SK-N-SH (cell line): Measurements from ENCODE around the gene STRA8. TPM values are rescaled to one million over a fixed set of nuclear protein-coding genes. Genes with fewer than 3 reads are reported as not detected.

Experiments
- CTCF ChIA-PET: fragments of 300-600, 350-600 bp; formaldehyde crosslinking; extraction: SDS; loops from one replicate; lab custom pipeline; 2021; lab: Yijun Ruan, JAX
- POLR2A ChIA-PET: fragments of 350-600 bp; sonication (Branson Sonifier 250); formaldehyde crosslinking; extraction: SDS; loops from one replicate; lab custom pipeline; 2020; ENCODE audit warnings: antibody characterized with exemption, inconsistent platforms; lab: Yijun Ruan, JAX
- DNase-seq: peaks from one replicate; pipeline ENCODE4 v3.0.0; 2012
- H2AFZ ChIP-seq: fragments of 200-600 bp; sonication (generic); 2 replicates; pipeline ENCODE4 v1.8.1; 2016; ENCODE audit warnings: antibody characterized with exemption, mild to moderate bottlenecking, low read depth
- H3F3A ChIP-seq: fragments of 200-600 bp; sonication (generic); replicated peaks from 2 replicates; pipeline ENCODE3; 2016; ENCODE audit warnings: antibody characterized with exemption, mild to moderate bottlenecking; ENCODE audit not compliant: insufficient read depth
- H3K27ac ChIP-seq, 2 experiments: fragments of 200-500 bp in 1 of 2; fragments of 200-600 bp in 1 of 2; sonication (Bioruptor generic) in 1 of 2; sonication (generic), shearing (Covaris generic) in 1 of 2; 2 replicates each; pipeline versions ENCODE4 v1.5.1 to v1.6.1; 2014 to 2016; ENCODE audit warnings: low read depth in 2 of 2, inconsistent platforms in 1 of 2, low read length in 1 of 2, mild to moderate bottlenecking in 1 of 2, mixed read lengths in 1 of 2
- H3K27me3 ChIP-seq: fragments of 200-600 bp; sonication (generic), shearing (Covaris generic); 2 replicates; pipeline ENCODE4 v1.6.1; 2016; ENCODE audit warnings: mixed run types; ENCODE audit not compliant: insufficient read depth
- H3K36me3 ChIP-seq, 2 experiments: fragments of 200-500 bp in 1 of 2; fragments of 200-600 bp in 1 of 2; sonication (Bioruptor generic) in 1 of 2; sonication (generic) in 1 of 2; replicated peaks in 1 of 2; 2 replicates each; pipeline versions ENCODE3 to v1.5.1; 2014 to 2016; ENCODE audit warnings: low read length in 1 of 2, mild to moderate bottlenecking in 1 of 2; ENCODE audit not compliant: insufficient read depth in 2 of 2, control insufficient read depth in 1 of 2
- H3K4me1 ChIP-seq, 2 experiments: fragments of 200-500 bp in 1 of 2; fragments of 200-600 bp in 1 of 2; sonication (Bioruptor generic) in 1 of 2; sonication (generic), shearing (Covaris generic) in 1 of 2; 2 replicates each; pipeline versions ENCODE4 v1.5.1 to v1.6.1; 2014 to 2016; ENCODE audit warnings: low read depth in 1 of 2, low read length in 1 of 2, mixed run types in 1 of 2; ENCODE audit not compliant: insufficient read depth in 2 of 2, control insufficient read depth in 1 of 2
- H3K4me2 ChIP-seq: fragments of 200-600 bp; sonication (generic), shearing (Covaris generic); 2 replicates; pipeline ENCODE4 v1.6.1; 2017; ENCODE audit warnings: mixed run types
- H3K4me3 ChIP-seq, 2 experiments: fragments of 200-500 bp in 1 of 2; fragments of 200-600 bp in 1 of 2; sonication (Bioruptor generic) in 1 of 2; sonication (generic), shearing (Covaris generic) in 1 of 2; 2 replicates each; pipeline versions ENCODE4 v1.5.1 to v1.8.1; 2014 to 2016; ENCODE audit warnings: low read depth in 2 of 2, inconsistent platforms in 1 of 2, low read length in 1 of 2, mild to moderate bottlenecking in 1 of 2, mixed read lengths in 1 of 2, moderate library complexity in 1 of 2
- H3K79me2 ChIP-seq: fragments of 200-600 bp; sonication (generic); 2 replicates; pipeline ENCODE4 v1.8.1; 2017; ENCODE audit warnings: mild to moderate bottlenecking; ENCODE audit not compliant: insufficient read depth
- H3K9ac ChIP-seq: fragments of 200-600 bp; sonication (generic); 2 replicates; pipeline ENCODE4 v1.6.1; 2017; ENCODE audit warnings: mixed run types
- H3K9me2 ChIP-seq: fragments of 200-600 bp; sonication (generic); 2 replicates; pipeline ENCODE4 v1.6.1; 2017; ENCODE audit warnings: mixed run types
- H3K9me3 ChIP-seq: fragments of 200-600 bp; sonication (generic); 2 replicates; pipeline ENCODE4 v1.6.1; 2017; ENCODE audit warnings: mixed run types, mild to moderate bottlenecking, moderate library complexity
- H4K20me1 ChIP-seq: fragments of 200-600 bp; sonication (generic); 2 replicates; pipeline ENCODE4 v1.6.1; 2017; ENCODE audit warnings: mild to moderate bottlenecking, mixed run types; ENCODE audit not compliant: insufficient read depth
- CHD2 ChIP-seq: fragments of 150-350 bp; IDR thresholded peaks from 2 replicates; pipeline ENCODE4 v1.6.1; 2018; ENCODE audit warnings: low read length; ENCODE audit not compliant: partially characterized antibody
- ELF1 ChIP-seq: IDR thresholded peaks from 2 replicates; pipeline ENCODE4 v1.4.0; 2012
- JUND ChIP-seq: IDR thresholded peaks from 2 replicates; pipeline ENCODE4 v1.4.0; 2012
- MXI1 ChIP-seq: IDR thresholded peaks from 2 replicates; pipeline ENCODE4 v1.6.1; 2012; ENCODE audit warnings: mild to moderate bottlenecking, low read depth, low read length, improper control_type of control experiment
- NRF1 ChIP-seq: IDR thresholded peaks from 2 replicates; pipeline ENCODE4 v1.6.1; 2012; ENCODE audit warnings: low read depth, mild to moderate bottlenecking, low read length
- RCOR1 ChIP-seq: fragments of 150-350 bp; IDR thresholded peaks from 2 replicates; pipeline ENCODE4 v1.6.1; 2017; ENCODE audit warnings: antibody characterized with exemption, low read length
- RXRA ChIP-seq: IDR thresholded peaks from 2 replicates; pipeline ENCODE4 v1.4.0; 2012; ENCODE audit warnings: low read depth, mild to moderate bottlenecking, borderline replicate concordance
- SMC3 ChIP-seq: IDR thresholded peaks from 2 replicates; pipeline ENCODE4 v1.6.1; 2012; ENCODE audit warnings: low read depth, low read length, improper control_type of control experiment
- TCF12 ChIP-seq: IDR thresholded peaks from 2 replicates; pipeline ENCODE4 v1.4.0; 2012
- WGBS: methylation state at CpG from one replicate; pipeline ENCODE4 v1.1.6; 2017; ENCODE audit warnings: low lambda C conversion rate; 5-methylcytosine and 5-hydroxymethylcytosine counted together
- polyA plus RNA-seq, 3 experiments: library from polyadenylated mRNA; depleted of rRNA; stranded (reverse); fragments of >200 nt; gene quantifications; 2 replicates each; pipeline ENCODE4 v1.2.3, GENCODE V29; 2012
- TF ChIP-seq, protein P1 (sequence below): IDR thresholded peaks from 2 replicates; pipeline ENCODE4 v1.4.0; 2012; ENCODE audit warnings: low read depth
- TF ChIP-seq, protein P2 (sequence below): fragments of 150-350 bp; IDR thresholded peaks from 2 replicates; pipeline ENCODE4 v1.6.1; 2016; ENCODE audit warnings: mild to moderate bottlenecking, low read depth, low read length
- TF ChIP-seq, protein P3 (sequence below): fragments of 150-350 bp; IDR thresholded peaks from 2 replicates; pipeline ENCODE4 v1.6.1; 2017; ENCODE audit warnings: antibody characterized with exemption, low read length, low read depth, borderline replicate concordance
- TF ChIP-seq, protein P4 (sequence below): IDR thresholded peaks from 2 replicates; pipeline ENCODE4 v1.6.1; 2012; ENCODE audit warnings: mild to moderate bottlenecking, low read depth, low read length, moderate library complexity
- TF ChIP-seq, protein P5 (sequence below): fragments of 200-600 bp; sonication (generic); IDR thresholded peaks from 2 replicates; pipeline ENCODE4 v1.6.1; 2017; ENCODE audit warnings: antibody characterized with exemption, mild to moderate bottlenecking, moderate library complexity
- TF ChIP-seq, protein P6 (sequence below): IDR thresholded peaks from 2 replicates; pipeline ENCODE4; 2012

STRA8 gene
- polyA plus RNA-seq, 1 of the 3 experiments (the other 2 are of a cell fraction): not detected

DNA sequence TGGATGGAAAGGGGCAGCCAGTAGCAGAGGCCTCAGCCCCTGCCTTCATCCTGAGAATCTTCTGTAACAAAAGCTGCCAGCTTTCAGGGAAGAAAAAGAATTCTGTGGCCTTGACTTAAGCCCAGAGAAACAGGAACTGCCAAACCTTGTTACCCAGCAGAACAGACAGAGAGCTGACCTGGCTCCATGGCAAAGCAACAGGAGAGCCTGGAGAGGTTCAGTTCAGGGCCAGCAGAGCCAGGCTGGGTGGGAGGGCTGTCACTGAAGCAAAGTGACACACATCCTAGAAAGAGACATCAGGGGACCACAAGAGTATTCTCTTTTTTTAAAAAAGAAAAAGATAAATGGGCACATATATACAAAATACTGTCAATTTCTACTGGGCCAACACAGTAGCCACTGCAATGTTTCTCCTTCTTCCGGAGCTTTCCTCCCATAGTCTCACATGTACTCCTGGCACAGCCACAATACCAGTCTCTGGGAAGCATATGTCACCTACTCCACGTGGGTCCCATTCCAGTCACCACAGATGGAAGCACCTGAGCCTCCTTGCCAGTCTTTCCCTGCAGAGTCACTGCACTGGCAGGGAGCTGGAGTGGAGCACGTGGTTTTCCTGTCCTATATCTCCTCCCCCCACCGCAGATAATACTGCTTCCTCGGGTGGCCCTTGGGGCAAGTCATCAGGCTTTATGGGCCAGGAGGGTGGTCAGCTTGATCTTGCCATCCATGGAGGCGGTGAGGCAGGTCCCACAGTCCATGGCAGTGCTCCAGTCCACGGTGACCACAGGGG is 48.0 kb upstream of the STRA8 start:
- Histone ChIP-seq H3K9me2 (no peaks in the 10 kb centered on the region), H3K27me3 (no peaks in the 10 kb centered on the region), H3F3A (no peaks in the 10 kb centered on the region), H3K4me2 (no peak overlapping the region), H3K9me3 (peaks cover 20% of the 10 kb centered on the region), H3K27ac (no peak overlapping the region), H3K4me1 (peaks cover 0 to 10% of the 10 kb centered on the region in 2 experiments; a peak in 2 of 4 replicates), H3K9ac (no peak overlapping the region), H3K36me3 (peaks cover 14 to 46% of the 10 kb centered on the region in 2 experiments), H3K4me3 (no peak overlapping the region), H4K20me1 (no peaks in the 10 kb centered on the region), H3K79me2 (no peaks in the 10 kb centered on the region), H2AFZ (no peak overlapping the region)
- DNase-seq: no peak
- TF ChIP-seq, protein P1, sequence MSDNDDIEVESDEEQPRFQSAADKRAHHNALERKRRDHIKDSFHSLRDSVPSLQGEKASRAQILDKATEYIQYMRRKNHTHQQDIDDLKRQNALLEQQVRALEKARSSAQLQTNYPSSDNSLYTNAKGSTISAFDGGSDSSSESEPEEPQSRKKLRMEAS: no peak
- ChIA-PET CTCF (interaction anchor here (0.6 to 1.2 kb wide), 2 partner anchors 15 to 539 kb away, joined by 3 to 5 read pairs; partner anchors contain the start of genes BPGM and CYREN), POLR2A (no interaction called here)
- 70% methylated on average over 7 of the region's 7 CpGs for WGBS

DNA sequence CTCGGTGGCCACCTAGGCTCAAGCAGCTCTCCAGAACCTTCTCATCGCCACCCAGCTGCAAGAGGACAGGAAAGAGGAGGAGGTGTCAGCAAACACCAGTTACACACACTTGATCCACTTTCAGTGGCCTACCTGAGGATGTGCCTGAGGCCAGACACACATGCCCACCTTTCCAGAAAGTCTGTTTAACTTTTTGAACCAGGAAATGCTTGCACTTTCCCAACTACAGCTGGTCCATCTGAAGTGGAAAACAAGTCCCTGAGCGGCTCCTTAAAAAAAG is 47.4 kb upstream of the STRA8 start:
- no peaks in the 10 kb centered on the region for H3K9me2 ChIP-seq
- H3K79me2 ChIP-seq: no peaks in the 10 kb centered on the region
- ChIA-PET CTCF (interaction anchor here (0.6 to 1.2 kb wide), 2 partner anchors 15 to 539 kb away, joined by 3 to 5 read pairs; partner anchors contain the start of genes BPGM and CYREN), POLR2A (no interaction called here)
- no peak overlapping the region for H3K4me2 ChIP-seq
- H3K4me1 ChIP-seq: peaks cover 0 to 10% of the 10 kb centered on the region in 2 experiments; a peak in 2 of 4 replicates
- TF ChIP-seq, protein P2, sequence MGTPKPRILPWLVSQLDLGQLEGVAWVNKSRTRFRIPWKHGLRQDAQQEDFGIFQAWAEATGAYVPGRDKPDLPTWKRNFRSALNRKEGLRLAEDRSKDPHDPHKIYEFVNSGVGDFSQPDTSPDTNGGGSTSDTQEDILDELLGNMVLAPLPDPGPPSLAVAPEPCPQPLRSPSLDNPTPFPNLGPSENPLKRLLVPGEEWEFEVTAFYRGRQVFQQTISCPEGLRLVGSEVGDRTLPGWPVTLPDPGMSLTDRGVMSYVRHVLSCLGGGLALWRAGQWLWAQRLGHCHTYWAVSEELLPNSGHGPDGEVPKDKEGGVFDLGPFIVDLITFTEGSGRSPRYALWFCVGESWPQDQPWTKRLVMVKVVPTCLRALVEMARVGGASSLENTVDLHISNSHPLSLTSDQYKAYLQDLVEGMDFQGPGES: no peak
- TF ChIP-seq ELF1: no peak
- TF ChIP-seq, protein P3, sequence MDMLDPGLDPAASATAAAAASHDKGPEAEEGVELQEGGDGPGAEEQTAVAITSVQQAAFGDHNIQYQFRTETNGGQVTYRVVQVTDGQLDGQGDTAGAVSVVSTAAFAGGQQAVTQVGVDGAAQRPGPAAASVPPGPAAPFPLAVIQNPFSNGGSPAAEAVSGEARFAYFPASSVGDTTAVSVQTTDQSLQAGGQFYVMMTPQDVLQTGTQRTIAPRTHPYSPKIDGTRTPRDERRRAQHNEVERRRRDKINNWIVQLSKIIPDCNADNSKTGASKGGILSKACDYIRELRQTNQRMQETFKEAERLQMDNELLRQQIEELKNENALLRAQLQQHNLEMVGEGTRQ: no peak
- TF ChIP-seq, protein P4, sequence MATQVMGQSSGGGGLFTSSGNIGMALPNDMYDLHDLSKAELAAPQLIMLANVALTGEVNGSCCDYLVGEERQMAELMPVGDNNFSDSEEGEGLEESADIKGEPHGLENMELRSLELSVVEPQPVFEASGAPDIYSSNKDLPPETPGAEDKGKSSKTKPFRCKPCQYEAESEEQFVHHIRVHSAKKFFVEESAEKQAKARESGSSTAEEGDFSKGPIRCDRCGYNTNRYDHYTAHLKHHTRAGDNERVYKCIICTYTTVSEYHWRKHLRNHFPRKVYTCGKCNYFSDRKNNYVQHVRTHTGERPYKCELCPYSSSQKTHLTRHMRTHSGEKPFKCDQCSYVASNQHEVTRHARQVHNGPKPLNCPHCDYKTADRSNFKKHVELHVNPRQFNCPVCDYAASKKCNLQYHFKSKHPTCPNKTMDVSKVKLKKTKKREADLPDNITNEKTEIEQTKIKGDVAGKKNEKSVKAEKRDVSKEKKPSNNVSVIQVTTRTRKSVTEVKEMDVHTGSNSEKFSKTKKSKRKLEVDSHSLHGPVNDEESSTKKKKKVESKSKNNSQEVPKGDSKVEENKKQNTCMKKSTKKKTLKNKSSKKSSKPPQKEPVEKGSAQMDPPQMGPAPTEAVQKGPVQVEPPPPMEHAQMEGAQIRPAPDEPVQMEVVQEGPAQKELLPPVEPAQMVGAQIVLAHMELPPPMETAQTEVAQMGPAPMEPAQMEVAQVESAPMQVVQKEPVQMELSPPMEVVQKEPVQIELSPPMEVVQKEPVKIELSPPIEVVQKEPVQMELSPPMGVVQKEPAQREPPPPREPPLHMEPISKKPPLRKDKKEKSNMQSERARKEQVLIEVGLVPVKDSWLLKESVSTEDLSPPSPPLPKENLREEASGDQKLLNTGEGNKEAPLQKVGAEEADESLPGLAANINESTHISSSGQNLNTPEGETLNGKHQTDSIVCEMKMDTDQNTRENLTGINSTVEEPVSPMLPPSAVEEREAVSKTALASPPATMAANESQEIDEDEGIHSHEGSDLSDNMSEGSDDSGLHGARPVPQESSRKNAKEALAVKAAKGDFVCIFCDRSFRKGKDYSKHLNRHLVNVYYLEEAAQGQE: no peak
- no peak for TF ChIP-seq CHD2
- TF ChIP-seq, protein P5, sequence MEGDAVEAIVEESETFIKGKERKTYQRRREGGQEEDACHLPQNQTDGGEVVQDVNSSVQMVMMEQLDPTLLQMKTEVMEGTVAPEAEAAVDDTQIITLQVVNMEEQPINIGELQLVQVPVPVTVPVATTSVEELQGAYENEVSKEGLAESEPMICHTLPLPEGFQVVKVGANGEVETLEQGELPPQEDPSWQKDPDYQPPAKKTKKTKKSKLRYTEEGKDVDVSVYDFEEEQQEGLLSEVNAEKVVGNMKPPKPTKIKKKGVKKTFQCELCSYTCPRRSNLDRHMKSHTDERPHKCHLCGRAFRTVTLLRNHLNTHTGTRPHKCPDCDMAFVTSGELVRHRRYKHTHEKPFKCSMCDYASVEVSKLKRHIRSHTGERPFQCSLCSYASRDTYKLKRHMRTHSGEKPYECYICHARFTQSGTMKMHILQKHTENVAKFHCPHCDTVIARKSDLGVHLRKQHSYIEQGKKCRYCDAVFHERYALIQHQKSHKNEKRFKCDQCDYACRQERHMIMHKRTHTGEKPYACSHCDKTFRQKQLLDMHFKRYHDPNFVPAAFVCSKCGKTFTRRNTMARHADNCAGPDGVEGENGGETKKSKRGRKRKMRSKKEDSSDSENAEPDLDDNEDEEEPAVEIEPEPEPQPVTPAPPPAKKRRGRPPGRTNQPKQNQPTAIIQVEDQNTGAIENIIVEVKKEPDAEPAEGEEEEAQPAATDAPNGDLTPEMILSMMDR: no peak
- no peak for TF ChIP-seq MXI1
- no peak for TF ChIP-seq NRF1
- TF ChIP-seq, protein P6, sequence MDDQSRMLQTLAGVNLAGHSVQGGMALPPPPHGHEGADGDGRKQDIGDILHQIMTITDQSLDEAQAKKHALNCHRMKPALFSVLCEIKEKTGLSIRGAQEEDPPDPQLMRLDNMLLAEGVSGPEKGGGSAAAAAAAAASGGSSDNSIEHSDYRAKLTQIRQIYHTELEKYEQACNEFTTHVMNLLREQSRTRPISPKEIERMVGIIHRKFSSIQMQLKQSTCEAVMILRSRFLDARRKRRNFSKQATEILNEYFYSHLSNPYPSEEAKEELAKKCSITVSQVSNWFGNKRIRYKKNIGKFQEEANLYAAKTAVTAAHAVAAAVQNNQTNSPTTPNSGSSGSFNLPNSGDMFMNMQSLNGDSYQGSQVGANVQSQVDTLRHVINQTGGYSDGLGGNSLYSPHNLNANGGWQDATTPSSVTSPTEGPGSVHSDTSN: no peak
- no peak for TF ChIP-seq TCF12
- no peak for TF ChIP-seq RCOR1
- TF ChIP-seq JUND: no peak
- no peak for TF ChIP-seq RXRA
- no peak for TF ChIP-seq SMC3
- no peaks in the 10 kb centered on the region for H3F3A ChIP-seq
- H3K9ac ChIP-seq: no peak overlapping the region
- no peak for DNase-seq
- H3K27me3 ChIP-seq: no peaks in the 10 kb centered on the region
- 100% methylated on average over 3 of the region's 3 CpGs for WGBS
- H4K20me1 ChIP-seq: no peaks in the 10 kb centered on the region
- no peak overlapping the region for H3K4me3 ChIP-seq
- peaks cover 14 to 46% of the 10 kb centered on the region in 2 experiments for H3K36me3 ChIP-seq
- H3K27ac ChIP-seq: no peak overlapping the region
- peaks cover 14% of the 10 kb centered on the region for H3K9me3 ChIP-seq
- H2AFZ ChIP-seq: no peak overlapping the region
